H9 (cell line): ENCODE results near the gene PRKAG2. TPM values are rescaled to one million over a fixed set of nuclear protein-coding genes. Genes with fewer than 3 reads are reported as not detected.

ENCODE experiments used
- DNase-seq: peaks from one replicate; pipeline ENCODE4 v3.0.0-alpha.2; 2017
- H2AFZ ChIP-seq: one replicate; pipeline ENCODE4 v1.6.1; 2013; ENCODE audit warnings: mild to moderate bottlenecking, low read length, control low read depth, moderate library complexity
- H2AK5ac ChIP-seq: 2 replicates; pipeline ENCODE4 v1.6.1; 2013; ENCODE audit warnings: low read length, control low read depth, mixed read lengths; ENCODE audit not compliant: insufficient read length
- H2BK120ac ChIP-seq: one replicate; pipeline ENCODE4 v1.6.1; 2013; ENCODE audit warnings: low read depth, mild to moderate bottlenecking, low read length, control low read depth, inconsistent platforms; ENCODE audit not compliant: poor library complexity, severe bottlenecking
- H2BK12ac ChIP-seq: 2 replicates; pipeline ENCODE4 v1.6.1; 2013; ENCODE audit warnings: low read length, control low read depth, mixed read lengths, low read depth; ENCODE audit not compliant: insufficient read length
- H2BK15ac ChIP-seq: 2 replicates; pipeline ENCODE4 v1.6.1; 2013; ENCODE audit warnings: low read depth, low read length, control low read depth
- H2BK20ac ChIP-seq: one replicate; pipeline ENCODE4 v1.6.1; 2013; ENCODE audit warnings: low read depth, mild to moderate bottlenecking, low read length, control low read depth, inconsistent platforms; ENCODE audit not compliant: poor library complexity, severe bottlenecking
- H2BK5ac ChIP-seq: 2 replicates; pipeline ENCODE4 v1.6.1; 2013; ENCODE audit warnings: low read length, control low read depth, mixed read lengths; ENCODE audit not compliant: insufficient read length
- H3K14ac ChIP-seq: 2 replicates; pipeline ENCODE4 v1.6.1; 2013; ENCODE audit warnings: low read length, control low read depth; ENCODE audit not compliant: insufficient read depth
- H3K18ac ChIP-seq: 2 replicates; pipeline ENCODE4 v1.6.1; 2013; ENCODE audit warnings: low read depth, mild to moderate bottlenecking, mixed read lengths, low read length, control low read depth; ENCODE audit not compliant: insufficient read length
- H3K23ac ChIP-seq: 2 replicates; pipeline ENCODE4 v1.6.1; 2013; ENCODE audit warnings: low read length, control low read depth, mixed read lengths, low read depth; ENCODE audit not compliant: insufficient read length
- H3K23me2 ChIP-seq: 2 replicates; pipeline ENCODE4 v1.6.1; 2013; ENCODE audit warnings: low read depth, mild to moderate bottlenecking, mixed read lengths, low read length, control low read depth; ENCODE audit not compliant: insufficient read length, poor library complexity, severe bottlenecking
- H3K27ac ChIP-seq: 2 replicates; pipeline ENCODE4 v1.5.1; 2013; ENCODE audit warnings: low read length, control low read depth, mixed read lengths, low read depth; ENCODE audit not compliant: insufficient read length
- H3K27me3 ChIP-seq: 2 replicates; pipeline ENCODE4 v1.6.1; 2013; ENCODE audit warnings: low read length, control low read depth, inconsistent platforms; ENCODE audit not compliant: insufficient read depth
- H3K4ac ChIP-seq: 2 replicates; pipeline ENCODE4 v1.6.1; 2013; ENCODE audit warnings: low read depth, mild to moderate bottlenecking, control low read depth, inconsistent platforms, low read length, moderate library complexity
- H3K4me1 ChIP-seq: 2 replicates; pipeline ENCODE4 v1.6.1; 2013; ENCODE audit warnings: low read length, control low read depth, inconsistent platforms; ENCODE audit not compliant: insufficient read depth
- H3K4me2 ChIP-seq: 2 replicates; pipeline ENCODE4 v1.6.1; 2013; ENCODE audit warnings: low read length, control low read depth, mixed read lengths; ENCODE audit not compliant: insufficient read length, insufficient read depth
- H3K56ac ChIP-seq: 2 replicates; pipeline ENCODE4 v1.6.1; 2013; ENCODE audit warnings: low read depth, mild to moderate bottlenecking, mixed read lengths, low read length, control low read depth; ENCODE audit not compliant: insufficient read length
- H3K79me1 ChIP-seq: 2 replicates; pipeline ENCODE4 v1.6.1; 2013; ENCODE audit warnings: low read depth, mild to moderate bottlenecking, moderate library complexity, low read length, control low read depth, inconsistent platforms; ENCODE audit not compliant: insufficient read depth, poor library complexity, severe bottlenecking
- H3K79me2 ChIP-seq: 2 replicates; pipeline ENCODE4 v1.6.1; 2013; ENCODE audit warnings: low read length, control low read depth, inconsistent platforms; ENCODE audit not compliant: insufficient read depth
- H3K9ac ChIP-seq: 2 replicates; pipeline ENCODE4 v1.6.1; 2013; ENCODE audit warnings: low read length, control low read depth, mixed read lengths; ENCODE audit not compliant: insufficient read length; ENCODE audit errors: extremely low read depth
- H3K9me3 ChIP-seq: one replicate; pipeline ENCODE4 v1.6.1; 2013; ENCODE audit warnings: low read depth, low read length, inconsistent platforms; ENCODE audit not compliant: control insufficient read depth
- H3T11ph ChIP-seq: one replicate; pipeline ENCODE4 v1.6.1; 2013; ENCODE audit warnings: mild to moderate bottlenecking, low read length, control low read depth, inconsistent platforms
- H4K20me1 ChIP-seq: one replicate; pipeline ENCODE4 v1.6.1; 2013; ENCODE audit not compliant: control insufficient read depth, insufficient read length, insufficient read depth
- H4K5ac ChIP-seq: 2 replicates; pipeline ENCODE4 v1.6.1; 2013; ENCODE audit warnings: low read depth, mild to moderate bottlenecking, mixed read lengths, low read length, control low read depth; ENCODE audit not compliant: insufficient read length
- H4K8ac ChIP-seq: replicated peaks from 2 replicates; pipeline ENCODE4 v1.6.1; 2013; ENCODE audit warnings: low read length, control low read depth, mixed read lengths, low read depth; ENCODE audit not compliant: insufficient read length
- H4K91ac ChIP-seq: 2 replicates; pipeline ENCODE4 v1.6.1; 2013; ENCODE audit warnings: low read depth, mild to moderate bottlenecking, moderate library complexity, mixed read lengths, low read length, control low read depth; ENCODE audit not compliant: insufficient read length
- H3K27ac Mint-ChIP-seq, 3 experiments: 2 replicates in 2 of 3; 3 replicates in 1 of 3; pipeline ENCODE4 v1.8.0; 2020 to 2021; ENCODE audit warnings: mixed read lengths in 3 of 3, mild to moderate bottlenecking in 1 of 3, moderate library complexity in 1 of 3
- H3K27me3 Mint-ChIP-seq: 2 replicates; pipeline ENCODE4 v1.8.0; 2021; ENCODE audit warnings: low read depth, mild to moderate bottlenecking, moderate library complexity, mixed read lengths
- H3K36me3 Mint-ChIP-seq, 3 experiments: 2 replicates in 2 of 3; 3 replicates in 1 of 3; pipeline ENCODE4 v1.8.0; 2020 to 2021; ENCODE audit warnings: low read depth in 3 of 3, mixed read lengths in 3 of 3; ENCODE audit not compliant: insufficient read depth in 1 of 3
- H3K4me1 Mint-ChIP-seq, 2 experiments: 2 replicates each; pipeline ENCODE4 v1.8.0; 2020; ENCODE audit warnings: mixed read lengths in 2 of 2
- H3K4me3 Mint-ChIP-seq, 2 experiments: 2 replicates in 1 of 2; 3 replicates in 1 of 2; pipeline ENCODE4 v1.8.0; 2020 to 2021; ENCODE audit warnings: mild to moderate bottlenecking in 2 of 2, mixed read lengths in 2 of 2, moderate library complexity in 1 of 2
- H3K9me3 Mint-ChIP-seq, 2 experiments: 2 replicates in 1 of 2; 3 replicates in 1 of 2; pipeline ENCODE4 v1.8.0; 2020; ENCODE audit warnings: mild to moderate bottlenecking in 2 of 2, mixed read lengths in 2 of 2, moderate library complexity in 1 of 2
- WGBS: extraction: QIAGEN DNeasy Blood & Tissue Kit; methylation state at CpG from one replicate; pipeline ENCODE4 v1.1.7; 2013; ENCODE audit warnings: missing lambda C conversion rate, low lambda C conversion rate, mixed read lengths; ENCODE audit not compliant: insufficient read length; ENCODE audit errors: extremely low coverage; 5-methylcytosine and 5-hydroxymethylcytosine counted together
- total RNA-seq: library from RNA; stranded (reverse); gene quantifications from 2 replicates; pipeline ENCODE4 v1.2.1, GENCODE V29; 2021
- TF ChIP-seq, protein P1 (sequence below): fragments of 200-600 bp; sonication (generic); conservative IDR thresholded peaks from 3 replicates; pipeline ENCODE4 v1.8.0; 2021; ENCODE audit warnings: antibody characterized with exemption, mild to moderate bottlenecking

The PRKAG2 gene
- total RNA-seq, 1 experiment from 2014 or later, result 11.8 TPM

DNA sequence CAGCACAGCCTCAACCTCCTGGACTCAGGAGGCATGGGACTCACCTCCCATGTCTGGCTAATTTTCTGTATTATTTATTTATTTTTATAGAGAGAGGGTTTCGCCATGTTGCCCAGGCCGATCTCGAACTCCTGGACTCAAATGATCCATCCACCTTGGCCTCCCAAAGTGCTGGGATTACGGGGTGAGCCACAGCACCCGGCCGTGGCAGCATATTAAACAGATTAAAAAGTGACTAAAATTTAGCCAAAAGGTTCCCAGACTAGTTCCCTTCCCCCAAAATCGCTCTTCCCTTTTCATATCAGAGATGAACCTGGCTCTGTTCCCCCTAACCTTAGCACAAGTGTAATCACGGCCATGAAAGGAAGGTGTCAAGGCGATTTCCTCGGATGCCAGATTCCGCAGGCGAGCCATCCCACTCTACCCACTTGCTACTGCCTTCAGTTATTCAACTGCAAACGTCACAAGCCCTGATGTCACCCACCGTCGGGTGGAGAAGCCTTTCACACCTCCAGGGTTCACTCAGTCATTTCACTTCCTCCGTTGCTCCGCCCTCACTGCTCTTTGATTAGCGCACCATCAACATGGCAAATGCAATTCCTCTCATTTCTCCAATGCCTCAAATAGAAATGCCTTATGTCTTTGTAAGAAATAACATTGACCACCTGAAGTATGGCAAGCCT is 252.5 kb downstream of the PRKAG2 start:
- Mint-ChIP-seq H3K36me3 (no peaks in the 10 kb centered on the region), H3K9me3 (no peaks in the 10 kb centered on the region), H3K27me3 (peaks cover 9% of the 10 kb centered on the region), H3K4me1 (peaks cover 28 to 31% of the 10 kb centered on the region in 2 experiments), H3K4me3 (no peak overlapping the region), H3K27ac (peak overlapping the region in 1 of 3 experiments; percentile 72; a peak in 2 of 7 replicates)
- Histone ChIP-seq H3K27ac (no peak overlapping the region), H3K14ac (no peak overlapping the region), H3K56ac (no peak overlapping the region), H2BK120ac (no peak overlapping the region), H3K79me2 (no peaks in the 10 kb centered on the region), H3K27me3 (no peaks in the 10 kb centered on the region), H3K18ac (no peak overlapping the region), H3K23ac (no peak overlapping the region), H2AK5ac (no peak overlapping the region), H3K9me3 (no peaks in the 10 kb centered on the region), H2AFZ (no peak overlapping the region), H4K20me1 (no peaks in the 10 kb centered on the region), H2BK12ac (no peak overlapping the region), H3K4me2 (no peak overlapping the region), H2BK5ac (no peak overlapping the region), H3K79me1 (peaks cover 3% of the 10 kb centered on the region), H2BK20ac (no peak overlapping the region), H3T11ph (no peak overlapping the region), H2BK15ac (no peak overlapping the region), H3K9ac (no peak overlapping the region), H4K5ac (no peak overlapping the region), H3K4me1 (peaks cover 2% of the 10 kb centered on the region; the same call in 1 of the 2 replicates), H3K4ac (no peak overlapping the region), H3K23me2 (no peaks in the 10 kb centered on the region), H4K91ac (no peak overlapping the region), H4K8ac (no peak overlapping the region)
- DNase-seq, result no peak
- TF ChIP-seq, protein P1, sequence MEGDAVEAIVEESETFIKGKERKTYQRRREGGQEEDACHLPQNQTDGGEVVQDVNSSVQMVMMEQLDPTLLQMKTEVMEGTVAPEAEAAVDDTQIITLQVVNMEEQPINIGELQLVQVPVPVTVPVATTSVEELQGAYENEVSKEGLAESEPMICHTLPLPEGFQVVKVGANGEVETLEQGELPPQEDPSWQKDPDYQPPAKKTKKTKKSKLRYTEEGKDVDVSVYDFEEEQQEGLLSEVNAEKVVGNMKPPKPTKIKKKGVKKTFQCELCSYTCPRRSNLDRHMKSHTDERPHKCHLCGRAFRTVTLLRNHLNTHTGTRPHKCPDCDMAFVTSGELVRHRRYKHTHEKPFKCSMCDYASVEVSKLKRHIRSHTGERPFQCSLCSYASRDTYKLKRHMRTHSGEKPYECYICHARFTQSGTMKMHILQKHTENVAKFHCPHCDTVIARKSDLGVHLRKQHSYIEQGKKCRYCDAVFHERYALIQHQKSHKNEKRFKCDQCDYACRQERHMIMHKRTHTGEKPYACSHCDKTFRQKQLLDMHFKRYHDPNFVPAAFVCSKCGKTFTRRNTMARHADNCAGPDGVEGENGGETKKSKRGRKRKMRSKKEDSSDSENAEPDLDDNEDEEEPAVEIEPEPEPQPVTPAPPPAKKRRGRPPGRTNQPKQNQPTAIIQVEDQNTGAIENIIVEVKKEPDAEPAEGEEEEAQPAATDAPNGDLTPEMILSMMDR, result no peak
- no CpG with 5 or more reads among the region's 18 CpGs for WGBS
